GM21529 (cell line): ENCODE data around the gene TRAPPC3.
"Not testable (repeated sequence)": the region's sequence is repeated elsewhere in the genome, so short reads cannot be mapped to it uniquely, and the experiment has no call there.

Experiments
- ATAC-seq: cut with Tn5 transposase; IDR thresholded peaks from one replicate; pipeline ENCODE4 v1.9.1; 2021; ENCODE audit not compliant: unreplicated experiment

Gene TRAPPC3

GRCh38 chr1:36166938-36167905 is 17.9 kb upstream of the TRAPPC3 start:
- no peak for ATAC-seq

GRCh38 chr1:36166136-36166535 is 16.9 kb upstream of the TRAPPC3 start:
- ATAC-seq, result no peak

GRCh38 chr1:36165145-36165544 is 15.9 kb upstream of the TRAPPC3 start:
- ATAC-seq, result no peak

- ATAC-seq, result no peak
Measured at GRCh38 chr1:36164361-36164760, 15.1 kb upstream of the TRAPPC3 start.

- no peak for ATAC-seq
Measured at GRCh38 chr1:36163426-36163825, 14.1 kb upstream of the TRAPPC3 start.

GRCh38 chr1:36162680-36163239 is 13.5 kb upstream of the TRAPPC3 start:
- no peak for ATAC-seq

GRCh38 chr1:36161641-36162531 is 12.6 kb upstream of the TRAPPC3 start:
- peak; percentile 50 for ATAC-seq

GRCh38 chr1:36160949-36161485 is 11.7 kb upstream of the TRAPPC3 start:
- ATAC-seq, result peak; percentile 44

GRCh38 chr1:36160388-36160948 is 11.2 kb upstream of the TRAPPC3 start:
- no peak for ATAC-seq

- ATAC-seq, result no peak
Measured at GRCh38 chr1:36159614-36160387, 10.5 kb upstream of the TRAPPC3 start.

GRCh38 chr1:36158827-36159252 is 9.6 kb upstream of the TRAPPC3 start:
- ATAC-seq, result not testable (repeated sequence)

- ATAC-seq, result no peak
Measured at GRCh38 chr1:36157973-36158826, 8.9 kb upstream of the TRAPPC3 start.

GRCh38 chr1:36157115-36157903 is 8.0 kb upstream of the TRAPPC3 start:
- ATAC-seq, result no peak

GRCh38 chr1:36156329-36157114 is 7.2 kb upstream of the TRAPPC3 start:
- peak; percentile 3 for ATAC-seq

- ATAC-seq, result peak; percentile 48
Measured at GRCh38 chr1:36155408-36156328, 6.4 kb upstream of the TRAPPC3 start, which contains the start of gene MAP7D1. TSS of gene MAP7D1 (plus strand) at chr1:36156160. CDS start at chr1:36156418, 258 bp downstream.

- no peak for ATAC-seq
Measured at GRCh38 chr1:36154765-36155407, 5.6 kb upstream of the TRAPPC3 start.
